GM21737 (cell line): Measurements from ENCODE around the gene DICER1.

Source experiments
- ATAC-seq: cut with Tn5 transposase; IDR thresholded peaks from one replicate; pipeline ENCODE4 v1.9.1; 2021; ENCODE audit warnings: mild to moderate bottlenecking, moderate library complexity; ENCODE audit not compliant: unreplicated experiment

The DICER1 gene

DNA sequence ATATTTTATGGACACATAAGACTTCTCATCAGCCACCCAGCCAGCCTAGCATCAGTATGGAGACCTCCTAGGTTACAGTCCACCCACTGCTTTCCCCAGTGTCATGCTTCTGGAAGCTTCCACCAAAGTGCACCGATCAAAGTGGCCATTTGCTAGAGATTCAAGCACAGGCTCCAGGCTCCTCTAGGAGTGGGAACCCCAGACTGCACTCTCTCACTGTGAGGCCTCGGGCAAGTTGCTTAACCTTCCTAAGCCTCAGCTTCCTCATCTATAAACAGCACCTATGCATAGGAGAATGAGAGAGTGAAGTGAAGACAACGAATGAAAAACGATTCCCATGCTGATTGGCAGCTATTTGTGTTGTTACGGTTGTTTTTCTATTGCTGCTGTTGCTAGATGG lies 94.4 kb downstream of the DICER1 start:
- no peak for ATAC-seq

DNA sequence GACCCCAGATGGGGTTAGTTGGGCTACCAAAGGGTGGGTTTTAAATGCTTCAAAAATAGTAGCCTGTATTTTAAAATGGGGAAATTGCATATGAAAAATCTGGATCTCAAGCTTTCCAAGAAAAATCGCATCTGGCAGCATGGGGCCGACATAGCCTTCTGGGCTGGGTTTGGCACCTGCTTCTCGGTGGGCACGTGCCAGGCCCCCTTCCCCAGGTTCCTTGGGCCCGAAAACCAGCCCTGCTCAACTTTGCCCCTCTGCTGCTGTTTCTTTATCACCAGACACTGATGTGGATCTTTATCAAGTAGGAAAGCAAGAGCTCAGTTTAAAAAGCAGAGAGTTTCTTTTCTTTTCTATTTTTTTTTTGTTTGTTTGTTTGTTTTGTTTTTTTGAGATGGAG lies 95.1 kb downstream of the DICER1 start:
- no peak for ATAC-seq

DNA sequence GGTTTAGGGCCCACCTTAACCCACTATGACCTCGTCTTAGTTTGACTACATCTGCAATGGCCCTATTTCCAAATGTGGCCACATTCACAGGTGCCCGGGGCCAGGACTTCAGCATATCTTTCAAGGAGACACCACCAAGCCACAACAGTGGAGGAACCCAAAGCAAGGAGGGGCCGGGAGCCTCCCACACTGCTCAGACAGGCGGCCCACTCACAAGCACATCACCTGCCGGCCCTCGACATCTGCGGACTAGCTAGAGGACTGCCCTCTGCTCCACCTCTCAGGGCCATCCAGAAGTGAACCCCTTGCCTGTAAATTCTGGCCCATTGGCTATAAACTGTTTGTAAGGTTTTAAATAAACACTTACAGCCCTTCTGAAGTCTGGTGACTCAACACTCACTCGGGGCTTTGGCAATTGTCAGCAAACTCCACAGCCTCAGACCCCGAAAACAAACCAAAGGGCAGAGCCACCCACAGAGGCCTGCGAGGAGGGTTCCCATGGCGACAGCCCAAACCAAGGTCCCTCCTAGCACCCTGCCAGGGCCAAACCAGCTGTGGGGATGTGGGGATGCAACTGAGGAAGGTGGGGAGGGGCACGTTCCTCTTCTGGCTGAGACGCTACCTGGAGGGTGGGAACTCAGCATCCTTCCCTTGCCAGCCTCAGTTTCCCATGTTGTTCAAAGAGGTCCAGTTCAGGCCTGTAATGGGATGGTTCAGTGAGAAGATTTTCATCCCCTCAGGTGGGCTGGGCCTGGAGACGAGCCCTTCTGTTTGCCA lies 95.8 kb downstream of the DICER1 start:
- ATAC-seq, result no peak

- no peak for ATAC-seq
These were observed 98.2 kb downstream of the DICER1 start for GRCh38 chr14:95059126-95059525.

DNA sequence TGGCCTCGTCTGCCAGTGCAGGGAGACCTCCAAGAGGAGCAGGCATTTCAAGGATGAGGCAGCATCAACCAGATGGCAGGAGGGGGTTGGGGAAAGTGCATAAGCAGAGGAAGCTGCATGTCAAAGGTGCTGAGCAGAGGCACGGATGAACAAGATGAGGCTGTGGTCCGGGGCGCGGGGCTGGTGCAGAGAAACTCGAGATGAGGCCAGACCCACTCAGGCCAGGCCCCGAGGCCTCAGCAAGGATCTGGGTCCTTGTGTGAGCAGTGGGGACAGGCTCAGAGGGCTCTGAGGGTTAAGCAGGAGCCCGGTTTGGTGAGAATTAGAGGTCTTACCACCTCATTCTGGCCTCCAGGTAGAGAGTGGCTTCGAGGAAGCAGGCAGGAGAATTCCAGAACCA lies 98.8 kb downstream of the DICER1 start:
- ATAC-seq, result no peak

DNA sequence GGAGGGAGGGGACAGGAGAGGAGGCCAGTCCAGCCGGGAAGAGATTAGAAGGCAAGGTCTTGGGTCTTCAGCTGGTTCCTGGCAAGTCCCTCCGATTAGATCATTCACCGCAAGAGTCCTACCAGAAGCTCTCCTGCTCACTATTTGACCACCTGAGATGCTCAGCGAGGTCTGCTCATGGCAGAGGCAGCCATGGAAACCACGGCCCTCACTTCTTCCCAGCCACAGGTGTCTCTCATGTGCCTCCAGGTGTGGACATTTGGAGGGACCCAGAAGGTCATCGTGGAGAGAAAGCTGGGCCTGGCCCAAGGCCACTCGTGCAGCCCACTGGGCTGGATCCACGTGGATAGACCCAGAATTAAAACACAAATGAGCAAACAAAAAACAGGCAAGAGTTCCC lies 99.5 kb downstream of the DICER1 start:
- no peak for ATAC-seq

GRCh38 chr14:95057147-95057546 lies 100.2 kb downstream of the DICER1 start:
- ATAC-seq, result no peak

GRCh38 chr14:95056476-95056875 lies 100.9 kb downstream of the DICER1 start:
- no peak for ATAC-seq

GRCh38 chr14:95055318-95055717 lies 102.0 kb downstream of the DICER1 start:
- ATAC-seq, result no peak

DNA sequence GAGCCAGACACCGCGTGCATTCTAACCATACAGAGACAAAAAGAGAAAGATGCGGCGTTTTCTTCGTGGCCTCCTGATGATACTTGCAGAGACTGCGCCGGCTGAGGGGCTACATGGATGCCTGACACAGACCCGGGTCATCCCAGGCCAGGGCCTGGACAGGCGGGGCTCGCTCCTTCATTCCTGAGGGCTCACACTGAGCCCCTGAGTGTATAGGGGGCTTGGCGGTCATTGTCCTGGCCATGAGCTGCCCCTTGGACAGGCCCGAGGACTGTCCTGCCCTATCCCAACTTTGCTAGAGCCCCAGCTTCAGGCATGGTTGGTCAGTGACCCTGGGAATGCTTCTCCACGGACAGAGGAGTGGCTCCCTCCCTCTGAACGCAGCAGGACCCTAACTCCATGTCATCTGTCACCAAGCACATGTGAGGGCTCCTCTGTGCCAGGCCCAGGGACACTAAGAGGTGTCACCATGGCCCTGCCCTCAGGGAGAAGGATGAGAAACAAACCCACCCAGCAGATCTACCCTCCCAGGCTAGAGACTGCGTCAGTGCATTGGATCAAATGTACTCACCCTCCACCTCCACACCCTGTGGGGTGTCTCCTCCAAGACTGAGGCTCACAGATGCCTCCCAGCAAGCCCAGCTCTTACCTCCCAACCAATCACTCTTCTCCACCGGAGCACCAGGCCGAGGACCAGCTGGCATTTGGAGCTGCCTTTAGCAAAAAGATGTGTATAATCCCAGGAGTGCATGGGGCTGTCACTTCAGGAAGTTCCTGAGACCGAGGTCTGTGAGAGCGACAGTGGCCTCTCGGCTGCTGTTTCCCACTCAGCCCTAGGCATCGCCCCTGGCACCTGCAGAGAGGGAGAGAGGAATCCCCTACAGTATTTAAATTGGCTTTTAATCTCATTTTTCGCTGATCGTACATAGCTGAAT lies 102.7 kb downstream of the DICER1 start:
- no peak for ATAC-seq

DNA sequence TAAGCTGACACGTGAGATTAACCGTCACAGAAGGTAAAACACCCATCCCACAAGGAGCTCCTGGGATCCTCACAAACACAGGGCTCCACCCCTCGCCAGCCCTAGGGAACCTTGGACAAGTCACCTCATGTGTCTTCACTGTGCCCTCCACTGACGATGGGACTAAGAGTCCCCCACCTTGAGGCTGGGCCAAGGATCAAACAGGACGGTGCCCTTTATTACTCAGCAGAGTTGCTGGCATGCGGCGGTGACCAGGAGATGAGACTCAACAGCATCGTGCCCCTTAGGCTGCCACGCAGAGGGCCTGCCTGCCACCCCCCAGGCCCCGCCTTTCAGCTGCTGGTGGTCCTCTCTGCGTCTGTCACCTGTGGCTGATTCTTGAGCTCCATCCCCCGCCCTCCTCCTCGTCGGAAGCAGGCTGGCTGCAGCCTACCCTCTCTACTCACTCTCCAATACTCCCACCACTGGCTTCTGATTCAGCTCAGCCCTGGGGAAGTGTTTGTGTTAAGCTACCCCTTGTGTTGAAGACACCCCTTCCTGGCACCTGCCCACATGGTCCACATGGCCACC lies 105.2 kb downstream of the DICER1 start:
- no peak for ATAC-seq

DNA sequence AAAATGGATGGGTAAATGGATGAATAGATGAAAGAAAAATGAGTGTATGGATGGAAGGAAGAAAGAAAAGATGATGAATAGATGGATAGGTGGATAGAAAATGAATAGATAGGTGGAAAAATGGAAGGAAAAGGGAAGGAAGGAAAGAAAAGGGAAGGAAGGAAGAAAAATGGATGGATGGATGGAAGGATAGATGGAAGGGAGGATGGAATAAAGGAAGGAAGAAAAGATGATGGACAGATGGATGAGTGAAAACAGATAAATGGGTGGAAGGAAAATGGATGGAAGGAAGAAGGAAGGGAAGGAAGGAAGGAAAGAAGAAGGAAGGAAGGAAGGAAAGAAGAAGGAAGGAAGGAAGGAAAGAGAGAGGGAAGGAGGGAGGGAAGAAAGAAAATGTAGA lies 107.4 kb downstream of the DICER1 start:
- no peak for ATAC-seq

- ATAC-seq, result no peak
These were observed 108.5 kb downstream of the DICER1 start for GRCh38 chr14:95048771-95049312.

GRCh38 chr14:95047754-95048153 lies 109.6 kb downstream of the DICER1 start:
- ATAC-seq, result no peak

DNA sequence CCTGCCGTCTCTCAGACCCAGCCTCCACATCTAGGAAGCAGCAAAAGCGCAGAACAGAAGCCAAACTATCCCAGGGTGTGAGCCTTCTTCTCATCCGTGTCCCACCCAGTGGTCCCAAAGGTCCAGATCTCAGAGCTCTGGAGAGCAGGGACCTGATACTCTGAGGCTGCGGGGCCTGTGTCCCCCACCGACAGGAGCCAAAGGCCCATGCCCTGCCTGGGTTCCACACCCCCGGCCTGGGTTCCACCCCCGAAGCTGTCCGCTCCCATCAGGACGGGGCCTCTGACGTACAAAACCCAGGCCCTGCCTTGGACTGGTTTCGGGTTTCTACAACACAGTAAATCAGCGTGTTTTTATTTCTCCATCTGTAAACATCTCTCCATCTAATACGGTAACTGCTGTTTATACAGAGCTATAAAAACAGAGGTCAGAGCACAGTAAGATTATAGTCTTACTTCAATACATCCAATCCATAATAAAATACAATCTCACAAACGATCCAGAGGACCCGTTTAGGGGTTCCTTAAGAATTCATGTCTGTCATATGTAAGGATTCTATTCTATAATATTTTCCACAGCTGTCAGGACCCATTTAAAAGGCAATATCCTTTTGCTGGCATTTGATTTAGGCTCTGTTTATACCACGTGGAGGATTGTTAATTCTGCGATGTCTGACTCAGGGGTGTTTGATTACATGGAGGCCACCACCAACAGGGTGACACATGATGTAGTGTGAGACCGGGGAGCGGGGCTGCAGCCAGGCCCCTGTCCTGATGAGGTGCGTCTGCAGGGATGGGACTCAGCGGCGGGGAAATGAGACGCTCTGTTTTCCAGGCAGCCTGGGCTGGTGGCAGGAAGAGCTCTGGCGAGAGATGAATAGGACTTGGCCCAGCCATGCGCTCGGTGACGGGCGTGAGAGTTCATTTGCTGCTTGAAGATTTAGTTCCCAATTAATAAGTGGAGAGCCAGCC lies 110.3 kb downstream of the DICER1 start:
- no peak for ATAC-seq

GRCh38 chr14:95045836-95046430 lies 111.4 kb downstream of the DICER1 start:
- ATAC-seq, result no peak

GRCh38 chr14:95045106-95045701 lies 112.1 kb downstream of the DICER1 start:
- ATAC-seq, result no peak

DNA sequence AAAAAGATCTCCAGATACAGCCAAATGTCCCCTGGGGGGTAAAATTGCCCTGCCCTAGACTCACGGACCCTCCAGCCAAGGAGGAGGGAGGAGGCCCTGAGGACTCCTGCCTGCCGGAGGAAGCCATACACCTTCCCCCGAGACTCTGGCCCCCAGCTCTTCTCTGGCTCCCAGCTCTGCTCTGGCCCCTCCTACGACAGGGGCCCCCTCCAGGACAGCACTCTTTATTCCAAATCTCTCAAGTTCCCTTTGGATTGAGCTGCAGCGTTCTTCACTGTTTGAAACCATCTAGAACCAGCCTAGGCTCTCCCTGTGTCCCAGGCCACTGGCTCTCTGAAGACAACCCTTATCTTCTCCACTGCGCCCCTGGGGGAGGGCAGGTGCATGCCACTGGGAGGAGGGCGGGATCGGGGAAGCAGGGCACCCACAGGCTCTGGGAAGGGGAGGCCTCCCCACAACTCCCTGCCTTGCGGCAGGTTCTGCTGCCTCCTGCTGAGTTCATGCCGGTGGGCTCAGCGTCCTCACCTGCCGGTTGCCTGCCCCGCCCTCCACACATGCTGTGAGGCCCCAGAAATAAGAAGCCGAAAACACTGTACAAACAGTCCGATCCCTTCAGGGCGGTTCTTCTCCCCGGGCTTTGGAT lies 112.7 kb downstream of the DICER1 start:
- ATAC-seq, result no peak
